Ascending aorta (tissue), 2 donors: Measurements from ENCODE around the gene NHLRC4. TPM values are rescaled to one million over a fixed set of nuclear protein-coding genes. Genes with fewer than 3 reads are reported as not detected.

Experiments used
- DNase-seq, 2 donors: peaks; one replicate each; pipeline ENCODE4 v3.0.0-alpha.2; 2019; ENCODE audit warnings: low spot score in 2 of 2
- H3K27ac ChIP-seq, 2 donors: fragments of 200-600 bp; sonication (generic); one replicate each; pipeline ENCODE4 v1.5.1; 2016 to 2017; ENCODE audit warnings: mild to moderate bottlenecking in 1 of 2
- H3K27me3 ChIP-seq: fragments of 200-600 bp; sonication (generic); one replicate; pipeline ENCODE4 v1.5.1; 2017
- H3K36me3 ChIP-seq, 2 donors: fragments of 200-600 bp; sonication (generic); one replicate each; pipeline ENCODE4 v1.5.1; 2016
- H3K4me1 ChIP-seq, 2 donors: fragments of 200-600 bp; sonication (generic); one replicate each; pipeline ENCODE4 v1.5.1; 2016 to 2017; ENCODE audit warnings: mild to moderate bottlenecking in 1 of 2
- H3K4me3 ChIP-seq, 2 donors: fragments of 200-600 bp; sonication (generic); one replicate each; pipeline ENCODE4 v1.5.1; 2016 to 2017; ENCODE audit warnings: mild to moderate bottlenecking in 1 of 2
- H3K9me3 ChIP-seq, 2 donors: fragments of 200-600 bp; sonication (generic); one replicate each; pipeline ENCODE4 v1.5.1; 2016
- CTCF ChIP-seq, 3 experiments: fragments of 200-600 bp in 2 of 3; fragments of 450-650 bp in 1 of 3; sonication (generic) in 2 of 3; IDR thresholded peaks; one replicate each; pipeline ENCODE4 v1.5.1; 2016 to 2019; ENCODE audit warnings: antibody characterized with exemption in 3 of 3, mild to moderate bottlenecking in 1 of 3, moderate library complexity in 1 of 3
- intact Hi-C: fragments of 100-400 bp; cut with DNase I; formaldehyde crosslinking; loops from one replicate; pipeline ENCODE4 v1.15.1; 2023
- total RNA-seq: library from RNA; depleted of rRNA; stranded (reverse); fragments of >200 nt; gene quantifications from one replicate; pipeline ENCODE4 v1.1.0, GENCODE V29; 2016

NHLRC4 gene
- total RNA-seq, 1 donor from 2014 or later = not detected

DNA sequence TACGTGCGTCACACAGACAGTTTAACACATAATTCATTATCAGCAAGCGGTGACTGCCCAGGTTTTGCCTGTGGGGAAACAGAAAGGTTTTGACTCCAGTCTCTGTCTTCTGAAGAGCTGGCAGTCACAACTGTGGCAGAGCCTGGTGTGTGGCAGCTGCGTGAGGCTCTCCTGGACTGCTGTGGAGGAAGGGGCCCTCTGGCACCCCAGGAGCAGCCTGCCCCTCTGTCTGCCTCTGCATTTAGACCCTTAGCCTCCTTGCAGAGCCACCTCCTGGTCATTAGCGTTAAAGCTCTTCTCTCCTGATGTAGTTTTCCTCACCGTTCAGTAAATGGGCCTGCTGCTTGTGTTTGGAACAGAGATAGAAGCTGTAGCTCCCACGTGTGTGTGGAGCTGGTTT, 34.0 kb downstream of the NHLRC4 start:
- no peak for DNase-seq

DNA sequence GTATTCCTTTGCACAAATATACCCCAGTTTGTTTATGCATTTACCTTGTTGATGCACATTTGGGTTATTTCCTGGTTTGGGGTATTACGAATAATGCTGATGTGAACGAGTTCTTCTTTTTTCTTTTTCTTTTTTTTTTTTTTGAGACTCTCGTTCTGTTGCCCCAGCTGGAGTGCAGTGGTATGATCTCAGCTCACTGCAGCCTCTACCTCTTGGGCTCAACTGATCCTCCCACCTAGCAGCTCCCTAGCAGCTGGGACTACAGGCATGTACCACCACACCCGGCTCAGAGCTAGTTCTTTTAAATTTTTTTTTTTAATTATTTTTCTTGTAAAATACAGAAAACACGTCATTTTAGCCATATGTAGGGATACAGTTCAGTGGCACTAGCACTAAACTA, 37.1 kb downstream of the NHLRC4 start:
- no peak overlapping the region for H3K27ac ChIP-seq

More for the DNA sequence above, 34.0 kb downstream of the NHLRC4 start:
- Histone ChIP-seq H3K36me3 (peaks cover 9 to 17% of the 10 kb centered on the region in 2 donors), H3K9me3 (no peaks in the 10 kb centered on the region), H3K4me1 (no peaks in the 10 kb centered on the region), H3K27me3 (no peaks in the 10 kb centered on the region), H3K4me3 (no peak overlapping the region), H3K27ac (no peak overlapping the region)
- TF ChIP-seq CTCF (IDR thresholded peaks at IDR 0.05) = no peak
- intact Hi-C loops = no loop called here

GRCh38 chr16:606656-607307, 40.0 kb downstream of the NHLRC4 start:
- H3K36me3 ChIP-seq = no peaks in the 10 kb centered on the region
- no peak overlapping the region for H3K27ac ChIP-seq
- H3K9me3 ChIP-seq = no peaks in the 10 kb centered on the region
- no peak overlapping the region for H3K4me3 ChIP-seq
- no peaks in the 10 kb centered on the region for H3K27me3 ChIP-seq
- DNase-seq = no peak
- no peak for TF ChIP-seq CTCF (IDR thresholded peaks at IDR 0.05)
- intact Hi-C loops = no loop called here
- H3K4me1 ChIP-seq = no peaks in the 10 kb centered on the region

More for the DNA sequence above, 37.1 kb downstream of the NHLRC4 start:
- TF ChIP-seq CTCF (IDR thresholded peaks at IDR 0.05) = no peak
- H3K27me3 ChIP-seq = no peaks in the 10 kb centered on the region
- H3K9me3 ChIP-seq = no peaks in the 10 kb centered on the region
- H3K4me3 ChIP-seq = no peak overlapping the region
- peaks cover 3 to 5% of the 10 kb centered on the region in 2 donors for H3K36me3 ChIP-seq
- no peaks in the 10 kb centered on the region for H3K4me1 ChIP-seq
- DNase-seq = no peak
- intact Hi-C loops = no loop called here

DNA sequence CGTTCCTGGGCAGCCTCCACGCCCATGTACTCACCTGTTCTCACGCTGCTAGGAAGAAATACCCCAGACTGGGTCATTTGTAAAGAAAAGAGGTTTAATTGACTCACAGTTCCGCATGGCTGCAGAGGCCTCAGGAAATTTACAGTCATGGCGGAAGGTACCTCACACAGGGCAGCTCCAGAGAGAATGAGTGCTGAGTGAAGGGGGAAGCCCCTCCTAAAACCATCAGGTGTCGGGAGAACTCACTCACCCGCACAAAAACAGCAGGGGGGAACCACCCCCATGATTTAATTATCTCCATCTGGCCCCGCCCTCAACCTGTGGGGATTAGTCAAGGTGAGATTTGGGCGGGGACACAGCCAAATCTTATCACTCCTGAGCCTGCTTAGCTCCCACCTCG, 41.2 kb downstream of the NHLRC4 start:
- H3K27ac ChIP-seq = no peak overlapping the region
- no peak overlapping the region for H3K4me3 ChIP-seq
- intact Hi-C loops = no loop called here
- no peaks in the 10 kb centered on the region for H3K36me3 ChIP-seq
- no peak for DNase-seq
- H3K9me3 ChIP-seq = no peaks in the 10 kb centered on the region
- no peaks in the 10 kb centered on the region for H3K27me3 ChIP-seq
- no peak for TF ChIP-seq CTCF (IDR thresholded peaks at IDR 0.05)
- H3K4me1 ChIP-seq = no peaks in the 10 kb centered on the region

DNA sequence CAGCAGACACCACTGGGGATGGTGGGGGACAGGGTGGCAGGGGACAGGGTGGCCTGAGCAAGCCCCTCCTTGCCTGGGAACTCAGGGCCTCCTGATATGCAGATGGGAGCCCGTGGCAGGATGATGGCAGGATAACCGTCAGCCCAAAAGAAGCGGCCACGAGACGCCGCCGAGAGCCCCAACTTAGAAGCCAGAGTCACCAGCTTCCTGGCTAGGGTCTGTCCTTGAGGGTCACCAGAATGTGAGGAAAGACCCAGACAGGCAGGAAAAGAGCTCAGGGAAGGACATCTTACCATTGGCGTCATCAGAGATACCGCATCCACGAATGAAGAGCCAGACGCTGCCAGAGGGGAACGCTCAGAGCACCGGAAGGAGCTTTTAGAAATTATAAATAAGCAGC, 42.5 kb downstream of the NHLRC4 start:
- Histone ChIP-seq H3K9me3 (no peaks in the 10 kb centered on the region), H3K4me1 (no peaks in the 10 kb centered on the region), H3K36me3 (no peaks in the 10 kb centered on the region), H3K4me3 (no peak overlapping the region), H3K27me3 (no peaks in the 10 kb centered on the region), H3K27ac (no peak overlapping the region)
- intact Hi-C loops = no loop called here
- TF ChIP-seq CTCF (IDR thresholded peaks at IDR 0.05) = no peak
- no peak for DNase-seq

GRCh38 chr16:609984-610383, 43.2 kb downstream of the NHLRC4 start:
- DNase-seq = no peak
- Histone ChIP-seq H3K27ac (no peak overlapping the region), H3K4me1 (no peaks in the 10 kb centered on the region), H3K36me3 (no peaks in the 10 kb centered on the region), H3K9me3 (no peaks in the 10 kb centered on the region), H3K27me3 (no peaks in the 10 kb centered on the region), H3K4me3 (no peak overlapping the region)
- intact Hi-C loops = no loop called here
- no peak for TF ChIP-seq CTCF (IDR thresholded peaks at IDR 0.05)
